Parathyroid adenoma (tissue), 2 donors: ENCODE results near the gene ALG11.
"Not testable (repeated sequence)": the region's sequence is repeated elsewhere in the genome, so short reads cannot be mapped to it uniquely, and the experiment has no call there.

ENCODE experiments used
- H2AFZ ChIP-seq: fragments of 300-600 bp; sonication (generic); one replicate; pipeline ENCODE4 v1.7.0; 2017; ENCODE audit warnings: antibody characterized with exemption, mild to moderate bottlenecking
- H3K27ac ChIP-seq: fragments of 300-600 bp; sonication (generic); one replicate; pipeline ENCODE4 v1.7.0; 2017
- H3K27me3 ChIP-seq: fragments of 300-600 bp; sonication (generic); one replicate; pipeline ENCODE4 v1.7.0; 2017; ENCODE audit warnings: low read length; ENCODE audit not compliant: control insufficient read depth, insufficient read depth
- H3K36me3 ChIP-seq: fragments of 300-600 bp; sonication (generic); one replicate; pipeline ENCODE4 v1.7.0; 2017; ENCODE audit warnings: low read length; ENCODE audit not compliant: control insufficient read depth, insufficient read depth
- H3K4me1 ChIP-seq: fragments of 300-600 bp; sonication (generic); one replicate; pipeline ENCODE4 v1.7.0; 2017; ENCODE audit warnings: control low read depth
- H3K4me2 ChIP-seq: fragments of 300-600 bp; sonication (generic); one replicate; pipeline ENCODE4 v1.7.0; 2017; ENCODE audit warnings: low read length
- H3K4me3 ChIP-seq: fragments of 300-600 bp; sonication (generic); one replicate; pipeline ENCODE4 v1.7.0; 2017; ENCODE audit warnings: low read depth, low read length
- H3K79me2 ChIP-seq: fragments of 300-600 bp; sonication (generic); one replicate; pipeline ENCODE4 v1.7.0; 2017; ENCODE audit warnings: control low read depth
- H3K9ac ChIP-seq: fragments of 300-600 bp; sonication (generic); one replicate; pipeline ENCODE4 v1.7.0; 2017; ENCODE audit warnings: mild to moderate bottlenecking
- H3K9me3 ChIP-seq: fragments of 300-600 bp; sonication (generic); one replicate; pipeline ENCODE4 v1.7.0; 2017; ENCODE audit warnings: low read length; ENCODE audit not compliant: control insufficient read depth
- CTCF ChIP-seq: fragments of 300-600 bp; sonication (generic); IDR thresholded peaks from one replicate; pipeline ENCODE4 v1.7.0; 2017; ENCODE audit warnings: antibody characterized with exemption, mild to moderate bottlenecking
- donor health status: primary hyperparathyroidism.

ALG11 gene

GRCh38 chr13:51978796-51979556, 33.2 kb upstream of the ALG11 start:
- Histone ChIP-seq H3K4me1 (peaks cover 11% of the 10 kb centered on the region), H3K4me2 (no peak overlapping the region), H3K27me3 (no peaks in the 10 kb centered on the region), H3K27ac (no peak overlapping the region), H2AFZ (no peak overlapping the region), H3K9me3 (no peaks in the 10 kb centered on the region), H3K4me3 (no peak overlapping the region), H3K79me2 (no peaks in the 10 kb centered on the region), H3K36me3 (no peaks in the 10 kb centered on the region), H3K9ac (no peak overlapping the region)
- no peak for TF ChIP-seq CTCF

- Histone ChIP-seq H3K27ac (peak overlapping the region; percentile 56), H3K4me3 (no peak overlapping the region), H3K4me1 (peaks cover 9% of the 10 kb centered on the region), H3K4me2 (peak overlapping the region; percentile 3), H2AFZ (peak overlapping the region; percentile 65), H3K27me3 (no peaks in the 10 kb centered on the region), H3K9me3 (no peaks in the 10 kb centered on the region), H3K36me3 (no peaks in the 10 kb centered on the region), H3K79me2 (no peaks in the 10 kb centered on the region), H3K9ac (no peak overlapping the region)
- no peak for TF ChIP-seq CTCF
Observed at GRCh38 chr13:51980908-51981307, 31.3 kb upstream of the ALG11 start.

- Histone ChIP-seq H3K27me3 (no peaks in the 10 kb centered on the region), H3K9ac (no peak overlapping the region), H2AFZ (peak overlapping the region; percentile 65), H3K4me1 (peaks cover 9% of the 10 kb centered on the region), H3K27ac (peak overlapping the region; percentile 56), H3K36me3 (no peaks in the 10 kb centered on the region), H3K9me3 (no peaks in the 10 kb centered on the region), H3K4me3 (no peak overlapping the region), H3K4me2 (peak overlapping the region; percentile 3), H3K79me2 (no peaks in the 10 kb centered on the region)
- no peak for TF ChIP-seq CTCF
Observed at GRCh38 chr13:51981355-51981754, 30.8 kb upstream of the ALG11 start.

- not testable (repeated sequence) for H3K4me1 ChIP-seq, H3K27me3 ChIP-seq, H3K36me3 ChIP-seq, H3K27ac ChIP-seq, H3K79me2 ChIP-seq, H3K9ac ChIP-seq, H3K9me3 ChIP-seq, H3K4me3 ChIP-seq, H2AFZ ChIP-seq, H3K4me2 ChIP-seq
Observed at GRCh38 chr13:51983292-51983691, 28.9 kb upstream of the ALG11 start.

GRCh38 chr13:51984904-51985303, 27.3 kb upstream of the ALG11 start:
- not testable (repeated sequence) for H3K9me3 ChIP-seq, H3K9ac ChIP-seq, H3K79me2 ChIP-seq, H3K4me2 ChIP-seq, H2AFZ ChIP-seq, H3K4me3 ChIP-seq, H3K27ac ChIP-seq, H3K36me3 ChIP-seq, H3K27me3 ChIP-seq, H3K4me1 ChIP-seq
